Endometrial microvascular endothelial cells (primary cell): Measurements from ENCODE around the gene FZR1. TPM values are rescaled to one million over a fixed set of nuclear protein-coding genes. Genes with fewer than 3 reads are reported as not detected.

ENCODE experiments used
- in situ Hi-C: cut with HindIII; loops from 2 replicates; pipeline ENCODE4 v1.10.0; 2017; ENCODE audit warnings: low sequenced_read_pairs, low pct_unique_long_range_greater_than_20kb; ENCODE audit errors: inconsistent ontology term
- total RNA-seq: library from RNA; depleted of rRNA; stranded (reverse); fragments of >200 nt; gene quantifications from one replicate; pipeline ENCODE4 v1.2.3, GENCODE V29; 2015; ENCODE audit errors: inconsistent ontology term

FZR1 gene
- total RNA-seq, 1 donor from 2014 or later: 44.3 TPM

- in situ Hi-C loops: no loop called here
Measured at GRCh38 chr19:3536429-3537100, 30.5 kb downstream of the FZR1 start.

DNA sequence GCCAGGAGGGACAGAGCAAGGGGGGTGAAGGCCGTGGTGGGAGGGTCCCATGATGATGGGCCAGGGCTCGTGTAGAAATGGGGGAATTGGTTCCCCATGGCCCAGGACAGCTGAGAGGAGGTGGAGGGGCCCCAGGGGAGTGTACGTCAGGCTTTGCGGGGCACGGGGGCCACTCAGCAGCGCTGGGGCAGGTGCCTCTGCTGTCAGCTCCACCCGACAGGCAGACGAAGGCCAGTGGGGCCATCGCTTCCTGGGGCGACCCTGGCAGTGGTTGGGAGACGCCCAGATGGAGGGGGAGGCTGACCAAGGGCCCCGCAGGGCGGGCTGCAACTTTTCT lies 31.0 kb downstream of the FZR1 start:
- in situ Hi-C loops: no loop called here

- in situ Hi-C loops: no loop called here
Measured at GRCh38 chr19:3537438-3538240, 31.5 kb downstream of the FZR1 start.

DNA sequence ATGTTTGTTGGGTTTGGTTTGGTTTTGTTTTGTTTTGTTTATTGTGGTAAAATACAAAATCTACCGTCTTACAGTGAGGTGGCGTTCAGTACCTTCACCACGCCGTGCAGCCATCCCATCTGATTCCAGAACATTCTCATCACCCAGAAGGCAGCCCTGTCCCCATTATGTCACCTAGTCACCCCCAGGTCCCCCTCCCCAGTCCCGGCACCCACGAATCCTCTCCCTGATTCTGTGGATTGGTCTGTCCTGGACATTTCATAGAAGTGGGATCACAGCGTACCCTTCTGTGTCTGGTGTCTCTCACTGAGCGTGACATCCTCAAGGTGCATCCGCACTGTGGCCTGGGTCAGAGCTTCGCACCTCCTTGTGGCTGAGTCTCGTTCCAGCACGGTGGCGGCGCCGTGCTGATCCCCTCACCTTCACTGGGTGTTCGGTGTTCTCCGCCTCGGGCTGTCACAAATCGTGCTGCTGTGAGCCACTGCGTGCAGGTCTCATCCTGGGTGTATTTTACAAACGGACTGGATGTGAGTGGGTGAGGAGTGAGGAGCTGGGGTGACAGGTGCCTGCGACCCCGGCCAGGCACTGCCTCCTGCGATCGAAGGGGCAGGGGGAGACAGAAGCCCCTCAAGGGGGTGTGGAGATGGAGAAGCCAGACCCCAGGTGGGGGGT lies 32.3 kb downstream of the FZR1 start:
- in situ Hi-C loops: no loop called here

DNA sequence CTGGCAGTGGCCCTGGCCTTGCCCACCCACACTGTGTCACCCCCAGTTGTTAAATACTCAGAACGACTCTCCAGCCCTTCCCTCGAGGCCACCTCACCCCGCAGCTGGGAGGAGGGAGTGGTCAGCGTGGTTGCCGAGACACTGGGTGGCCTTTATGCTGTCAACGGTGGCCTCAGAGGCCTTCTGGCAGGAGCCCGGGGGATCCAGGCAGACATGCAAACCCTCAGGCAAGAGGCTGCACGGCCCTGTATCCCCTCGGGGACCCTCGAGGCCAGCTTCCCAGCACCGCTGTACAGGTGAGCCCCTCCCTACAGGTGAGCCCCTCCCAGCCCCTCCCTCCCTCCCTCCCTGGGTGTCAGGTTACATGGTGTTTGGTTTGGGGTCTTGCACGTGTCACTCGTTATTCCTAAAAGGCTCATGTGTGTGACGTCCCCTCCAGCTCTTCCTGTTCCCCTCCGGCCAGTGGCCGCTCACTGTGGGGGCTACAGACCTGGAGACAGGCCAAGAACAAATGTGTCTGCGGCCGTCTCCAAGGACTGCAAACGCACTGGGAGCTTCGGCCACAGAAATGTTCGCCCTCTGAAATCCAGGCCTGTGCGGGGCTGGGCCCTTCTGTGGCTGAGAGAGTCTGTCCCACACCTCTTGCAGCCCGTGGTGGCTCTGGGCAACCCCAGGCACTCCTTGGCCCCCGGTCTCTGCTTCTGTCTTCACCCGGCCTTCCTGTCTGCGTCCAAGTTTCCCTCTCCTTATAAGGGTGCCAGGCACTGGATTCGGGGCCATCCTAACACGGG lies 33.0 kb downstream of the FZR1 start, which contains the start of gene TEKTIP1:
TSS of gene TEKTIP1 (plus strand) at position 210 of the 791 bp plus-strand sequence. CDS start at position 214, 4 bp downstream.
- in situ Hi-C loops: no loop called here

DNA sequence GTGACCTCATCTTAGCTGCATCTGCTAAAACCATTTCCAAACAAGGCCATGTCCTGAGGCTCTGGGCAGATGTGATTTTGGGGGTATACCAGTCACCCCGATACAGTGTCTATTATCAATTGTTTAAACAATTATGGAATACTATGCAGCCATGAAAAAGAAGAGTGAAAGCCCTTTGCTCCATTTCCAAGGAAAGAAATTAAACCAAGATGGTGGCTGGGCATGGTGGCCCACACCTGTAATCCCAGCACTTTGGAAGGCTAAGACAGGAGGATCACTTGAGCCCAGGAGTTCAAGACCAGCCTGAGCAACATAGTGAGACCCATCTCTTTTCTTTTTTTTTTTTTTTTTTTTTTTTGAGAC lies 33.6 kb downstream of the FZR1 start:
- in situ Hi-C loops: no loop called here

DNA sequence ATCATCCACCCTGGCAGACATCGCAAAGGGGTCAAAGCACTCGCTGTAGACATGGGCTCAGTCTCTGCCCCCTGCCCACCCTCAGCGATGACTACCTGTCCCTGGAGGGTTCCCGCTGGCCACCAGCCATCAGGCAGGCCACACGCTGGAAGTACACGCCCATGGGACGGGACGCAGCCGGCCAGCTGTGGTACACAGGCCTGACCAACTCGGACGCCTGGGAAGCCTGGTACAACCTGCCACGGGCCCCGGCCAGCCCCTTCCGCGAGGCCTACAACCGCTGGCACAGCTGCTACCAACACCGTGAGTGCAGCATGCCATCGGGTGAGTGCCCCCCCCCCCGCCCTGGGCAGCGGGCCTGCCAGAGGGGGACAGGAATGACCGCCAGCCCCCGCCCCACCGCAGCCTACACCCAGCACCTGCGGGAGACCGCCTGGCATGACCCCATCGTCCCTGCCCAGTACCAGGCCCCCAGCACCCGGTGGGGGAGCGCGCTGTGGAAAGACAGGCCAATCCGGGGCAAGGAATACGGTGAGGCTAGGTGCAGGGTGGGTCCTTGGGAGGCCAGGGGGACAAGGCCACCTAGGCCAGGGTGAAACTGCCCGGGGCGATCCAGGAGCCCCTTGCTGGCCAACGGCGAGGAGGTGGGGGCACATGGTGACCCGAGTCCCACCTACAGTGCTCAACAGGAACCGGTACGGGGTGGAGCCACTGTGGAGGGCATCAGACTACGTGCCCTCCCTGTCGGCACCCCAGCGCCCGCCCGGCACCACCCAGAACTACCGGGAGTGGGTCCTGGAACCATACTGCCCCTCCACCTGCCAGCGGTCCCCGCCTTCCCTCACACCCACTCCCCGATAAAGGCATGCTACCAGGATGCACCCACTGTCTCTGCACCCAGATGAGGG lies 37.3 kb downstream of the FZR1 start:
- in situ Hi-C loops: no loop called here

DNA sequence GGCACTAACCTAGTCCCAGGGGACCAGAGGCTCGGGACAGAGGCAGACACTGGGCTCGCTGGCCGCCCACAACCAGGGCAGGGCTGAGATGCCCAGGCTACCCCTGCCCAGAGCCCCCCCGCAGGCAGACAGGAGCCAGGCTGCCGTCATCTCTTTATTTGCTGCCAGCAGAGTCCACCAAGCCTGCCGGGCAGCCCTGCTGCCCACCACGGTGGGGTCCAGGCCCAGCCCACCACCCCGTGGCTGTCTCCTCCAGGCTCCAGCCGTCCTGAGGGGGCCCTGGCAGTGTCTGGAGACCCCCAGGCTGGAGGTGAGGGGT lies 37.9 kb downstream of the FZR1 start:
- in situ Hi-C loops: no loop called here

- in situ Hi-C loops: no loop called here
Measured at GRCh38 chr19:3544742-3545668, 38.9 kb downstream of the FZR1 start.

DNA sequence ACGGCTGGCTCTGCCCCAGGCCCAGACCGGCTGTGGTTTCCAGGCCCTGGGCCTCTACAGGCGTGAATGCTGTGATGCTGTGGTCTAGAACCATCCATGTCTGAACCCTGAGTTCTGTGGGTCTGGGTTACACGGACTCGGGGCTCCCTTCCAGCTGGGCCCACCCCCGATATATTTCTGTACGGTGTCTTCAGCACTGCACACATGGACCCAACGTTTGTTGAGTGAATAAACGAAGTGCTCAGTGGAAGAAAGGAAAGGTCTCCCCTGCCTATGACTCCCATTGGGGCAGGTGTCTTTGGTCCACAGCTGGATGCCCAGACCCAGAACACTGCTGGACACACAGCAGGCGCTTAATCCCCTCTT lies 39.5 kb downstream of the FZR1 start:
- in situ Hi-C loops: no loop called here

GRCh38 chr19:3546119-3546518 lies 40.0 kb downstream of the FZR1 start:
- in situ Hi-C loops: no loop called here

- in situ Hi-C loops: no loop called here
Measured at GRCh38 chr19:3547301-3547731, 41.2 kb downstream of the FZR1 start.

GRCh38 chr19:3547767-3548282 lies 41.7 kb downstream of the FZR1 start:
- in situ Hi-C loops: no loop called here

- in situ Hi-C loops: no loop called here
Measured at GRCh38 chr19:3548606-3549005, 42.5 kb downstream of the FZR1 start.

DNA sequence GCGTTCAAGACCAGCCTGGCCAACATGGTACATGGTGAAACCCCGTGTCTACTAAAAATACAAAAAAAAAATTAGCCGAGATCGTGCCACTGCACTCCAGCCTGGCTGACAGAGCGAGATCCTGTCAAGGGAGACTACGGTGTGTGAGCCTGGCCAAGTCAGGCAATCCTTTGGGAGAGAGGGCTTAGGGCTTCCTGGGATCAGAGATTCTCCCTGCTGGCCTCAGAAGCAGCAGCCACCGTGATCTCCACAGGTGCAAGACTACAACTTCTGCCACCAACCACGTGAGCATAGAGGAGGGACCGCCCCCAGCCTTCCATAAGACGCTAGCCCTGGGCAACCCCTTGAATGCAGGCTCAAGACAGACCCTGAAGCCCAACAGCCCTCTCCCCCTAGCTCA lies 43.7 kb downstream of the FZR1 start:
- in situ Hi-C loops: no loop called here

- in situ Hi-C loops: no loop called here
Measured at GRCh38 chr19:3550947-3551791, 45.1 kb downstream of the FZR1 start.

DNA sequence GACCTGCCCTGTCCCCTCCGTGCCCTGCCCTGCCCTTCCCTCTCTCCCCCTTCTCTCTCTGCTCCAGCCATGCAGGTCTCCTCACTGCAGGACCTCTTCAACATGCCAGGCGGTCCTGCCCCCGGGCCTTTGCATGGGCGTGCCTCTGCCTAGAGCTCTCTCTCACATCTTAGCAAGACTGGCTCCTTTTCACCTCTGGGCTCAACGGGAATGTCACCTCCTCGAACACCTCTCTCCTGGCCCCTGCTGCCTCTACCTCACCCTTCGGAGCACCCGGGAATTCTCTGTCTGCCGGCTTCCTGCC lies 45.6 kb downstream of the FZR1 start:
- in situ Hi-C loops: no loop called here
